Loucy (cell line): ENCODE results near the gene HLA-B.

ENCODE experiments used
- H2AFZ ChIP-seq: fragments of 200-600 bp; sonication (generic); 2 replicates; pipeline ENCODE4 v1.6.0; 2016; ENCODE audit warnings: antibody characterized with exemption, mild to moderate bottlenecking, low read length, moderate library complexity
- H3F3A ChIP-seq: fragments of 200-600 bp; 2 replicates; pipeline ENCODE4 v1.6.0; 2016; ENCODE audit warnings: antibody characterized with exemption, low read depth, mild to moderate bottlenecking
- H3K27me3 ChIP-seq: fragments of 200-600 bp; sonication (generic); 2 replicates; pipeline ENCODE4 v1.6.1; 2014; ENCODE audit warnings: low read length, mild to moderate bottlenecking; ENCODE audit not compliant: insufficient read depth, poor library complexity, severe bottlenecking
- H3K36me3 ChIP-seq: fragments of 200-600 bp; sonication (generic); 2 replicates; pipeline ENCODE4 v1.6.1; 2016; ENCODE audit warnings: low read length; ENCODE audit not compliant: insufficient read depth
- H3K4me1 ChIP-seq: fragments of 200-600 bp; sonication (generic); 2 replicates; pipeline ENCODE4 v1.5.1; 2014; ENCODE audit warnings: low read length, mild to moderate bottlenecking; ENCODE audit not compliant: insufficient read depth, poor library complexity, severe bottlenecking
- H3K4me2 ChIP-seq: fragments of 200-600 bp; sonication (generic); 2 replicates; pipeline ENCODE4 v1.6.0; 2014; ENCODE audit warnings: antibody characterized with exemption, low read length, low read depth, mild to moderate bottlenecking; ENCODE audit not compliant: poor library complexity, severe bottlenecking
- H3K4me3 ChIP-seq: fragments of 200-600 bp; sonication (generic); 2 replicates; pipeline ENCODE4 v1.5.1; 2014; ENCODE audit warnings: low read length, mild to moderate bottlenecking, mixed read lengths; ENCODE audit not compliant: poor library complexity, severe bottlenecking
- H3K79me2 ChIP-seq: fragments of 200-600 bp; sonication (generic); 2 replicates; pipeline ENCODE4 v1.6.1; 2014; ENCODE audit warnings: low read length; ENCODE audit not compliant: insufficient read depth
- H3K9ac ChIP-seq: fragments of 200-600 bp; sonication (generic); 2 replicates; pipeline ENCODE4 v1.6.0; 2014; ENCODE audit warnings: mild to moderate bottlenecking, low read depth, low read length, moderate library complexity; ENCODE audit not compliant: poor library complexity, severe bottlenecking
- H3K9me2 ChIP-seq: fragments of 200-600 bp; sonication (generic); replicated peaks from 2 replicates; pipeline ENCODE4 v1.6.1; 2016; ENCODE audit warnings: low read depth, low read length, mixed read lengths
- H3K9me3 ChIP-seq: fragments of 200-600 bp; sonication (generic); 2 replicates; pipeline ENCODE4 v1.6.1; 2014; ENCODE audit warnings: mild to moderate bottlenecking, antibody characterized with exemption, low read length, low read depth; ENCODE audit not compliant: insufficient read depth
- H4K20me1 ChIP-seq: fragments of 200-600 bp; sonication (generic); 2 replicates; pipeline ENCODE4 v1.6.0; 2014; ENCODE audit warnings: antibody characterized with exemption, low read length, mild to moderate bottlenecking; ENCODE audit not compliant: insufficient read depth, poor library complexity, severe bottlenecking
- EZH2phosphoT487 ChIP-seq: fragments of 200-600 bp; IDR thresholded peaks from 2 replicates; pipeline ENCODE4 v1.6.1; 2018; ENCODE audit warnings: antibody characterized with exemption, mild to moderate bottlenecking, moderate library complexity, borderline replicate concordance
- TF ChIP-seq, protein P1 (sequence below): fragments of 200-600 bp; sonication (generic); conservative IDR thresholded peaks from 2 replicates; pipeline ENCODE4 v1.5.1; 2014; ENCODE audit warnings: mild to moderate bottlenecking, antibody characterized with exemption, low read length

HLA-B gene

DNA sequence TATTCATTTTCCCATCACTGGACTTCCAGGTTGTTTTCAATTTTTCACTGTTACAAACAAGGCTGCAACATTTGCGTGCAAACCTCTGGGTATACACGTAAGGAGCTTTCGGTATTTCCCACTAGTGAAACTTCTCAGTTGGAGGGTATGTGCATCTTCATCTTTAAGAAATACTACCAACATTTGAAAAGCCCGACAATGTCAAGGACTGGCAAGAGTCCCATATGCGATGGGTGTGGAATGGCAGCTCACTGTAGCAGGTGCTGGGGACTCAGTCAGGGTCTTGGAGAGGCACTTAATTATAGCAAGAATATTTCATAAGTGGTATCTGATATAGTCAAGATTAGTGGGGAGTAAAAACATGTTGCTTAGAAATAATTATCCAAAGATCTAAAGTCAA, 8.9 kb upstream of the HLA-B start:
- no peaks in the 10 kb centered on the region for H4K20me1 ChIP-seq
- H3F3A ChIP-seq: no peaks in the 10 kb centered on the region
- H3K36me3 ChIP-seq: no peaks in the 10 kb centered on the region
- H3K9me3 ChIP-seq: no peaks in the 10 kb centered on the region
- H3K9ac ChIP-seq: no peak overlapping the region
- peaks cover 9% of the 10 kb centered on the region for H3K4me1 ChIP-seq
- H3K79me2 ChIP-seq: no peaks in the 10 kb centered on the region
- H3K9me2 ChIP-seq: no peaks in the 10 kb centered on the region
- no peaks in the 10 kb centered on the region for H3K27me3 ChIP-seq
- no peak overlapping the region for H3K4me3 ChIP-seq
- H2AFZ ChIP-seq: no peak overlapping the region
- H3K4me2 ChIP-seq: no peak overlapping the region
- TF ChIP-seq EZH2phosphoT487: no peak
- TF ChIP-seq, protein P1, sequence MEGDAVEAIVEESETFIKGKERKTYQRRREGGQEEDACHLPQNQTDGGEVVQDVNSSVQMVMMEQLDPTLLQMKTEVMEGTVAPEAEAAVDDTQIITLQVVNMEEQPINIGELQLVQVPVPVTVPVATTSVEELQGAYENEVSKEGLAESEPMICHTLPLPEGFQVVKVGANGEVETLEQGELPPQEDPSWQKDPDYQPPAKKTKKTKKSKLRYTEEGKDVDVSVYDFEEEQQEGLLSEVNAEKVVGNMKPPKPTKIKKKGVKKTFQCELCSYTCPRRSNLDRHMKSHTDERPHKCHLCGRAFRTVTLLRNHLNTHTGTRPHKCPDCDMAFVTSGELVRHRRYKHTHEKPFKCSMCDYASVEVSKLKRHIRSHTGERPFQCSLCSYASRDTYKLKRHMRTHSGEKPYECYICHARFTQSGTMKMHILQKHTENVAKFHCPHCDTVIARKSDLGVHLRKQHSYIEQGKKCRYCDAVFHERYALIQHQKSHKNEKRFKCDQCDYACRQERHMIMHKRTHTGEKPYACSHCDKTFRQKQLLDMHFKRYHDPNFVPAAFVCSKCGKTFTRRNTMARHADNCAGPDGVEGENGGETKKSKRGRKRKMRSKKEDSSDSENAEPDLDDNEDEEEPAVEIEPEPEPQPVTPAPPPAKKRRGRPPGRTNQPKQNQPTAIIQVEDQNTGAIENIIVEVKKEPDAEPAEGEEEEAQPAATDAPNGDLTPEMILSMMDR: no peak

DNA sequence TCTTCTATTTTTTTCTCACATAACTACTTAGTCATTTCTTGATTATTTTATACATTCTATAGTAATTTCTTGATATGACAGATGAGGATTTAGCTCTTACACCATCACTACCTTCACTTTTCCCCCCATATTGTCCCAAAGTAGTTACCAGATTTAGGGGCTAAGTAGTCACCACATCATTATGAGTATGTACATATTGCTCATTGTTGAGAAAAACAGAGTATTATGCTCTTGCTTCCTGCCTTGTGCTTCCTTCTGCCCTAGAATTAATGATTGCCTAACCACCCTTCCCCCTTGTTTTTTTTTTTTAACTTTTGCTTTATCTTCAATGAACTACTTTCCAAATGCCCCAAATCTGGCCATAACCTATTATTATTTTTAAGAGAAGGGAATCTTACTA, 6.8 kb upstream of the HLA-B start:
- Histone ChIP-seq H3K4me2 (no peak overlapping the region), H3K9ac (no peak overlapping the region), H3K9me3 (no peaks in the 10 kb centered on the region), H3K9me2 (no peaks in the 10 kb centered on the region), H3K36me3 (no peaks in the 10 kb centered on the region), H3K4me3 (no peak overlapping the region), H3K79me2 (no peaks in the 10 kb centered on the region), H2AFZ (no peak overlapping the region), H3K4me1 (peaks cover 9% of the 10 kb centered on the region), H4K20me1 (no peaks in the 10 kb centered on the region), H3K27me3 (no peaks in the 10 kb centered on the region), H3F3A (no peaks in the 10 kb centered on the region)
- TF ChIP-seq EZH2phosphoT487: no peak
- TF ChIP-seq, protein P1: no peak

DNA sequence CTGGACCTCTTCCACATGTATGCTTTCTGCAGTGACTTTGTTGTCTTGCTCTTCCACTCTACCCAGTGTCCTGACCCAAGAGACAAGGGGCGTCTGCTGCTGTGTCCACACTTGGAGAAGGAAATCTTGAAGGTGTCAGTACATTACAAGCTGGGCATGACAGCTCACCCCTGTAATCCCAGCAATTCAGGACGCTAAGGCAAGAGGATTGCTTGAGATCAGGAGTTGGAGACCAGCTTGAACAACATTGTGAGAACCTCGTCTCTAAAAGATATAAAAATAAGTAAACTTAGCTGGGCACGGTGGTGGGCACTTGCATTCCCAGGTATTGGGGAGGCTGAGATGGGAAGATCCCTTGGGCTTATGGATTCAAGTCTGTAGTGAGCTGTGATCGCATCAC, 5.8 kb upstream of the HLA-B start:
- TF ChIP-seq, protein P1: no peak
- no peak for TF ChIP-seq EZH2phosphoT487
- H2AFZ ChIP-seq: no peak overlapping the region
- H3F3A ChIP-seq: no peaks in the 10 kb centered on the region
- H3K4me1 ChIP-seq: peaks cover 19% of the 10 kb centered on the region
- H3K4me3 ChIP-seq: no peak overlapping the region
- H3K9me2 ChIP-seq: no peaks in the 10 kb centered on the region
- no peaks in the 10 kb centered on the region for H3K27me3 ChIP-seq
- peaks cover 3% of the 10 kb centered on the region; the same call in 1 of the 2 replicates for H3K79me2 ChIP-seq
- H3K9ac ChIP-seq: no peak overlapping the region
- no peaks in the 10 kb centered on the region for H3K9me3 ChIP-seq
- no peaks in the 10 kb centered on the region for H3K36me3 ChIP-seq
- no peak overlapping the region for H3K4me2 ChIP-seq
- H4K20me1 ChIP-seq: no peaks in the 10 kb centered on the region
